ENCODE measurements around the gene CUX1.

GRCh38 chr7:101853684-101854083 is 36.3 kb downstream of the CUX1 start:
- TF ChIP-seq CEBPB (IDR thresholded peaks at IDR 0.05) (no peak), TAF1 (IDR thresholded peaks at IDR 0.05; ENCODE audit: low read depth) (no peak), EGR1 (IDR thresholded peaks at IDR 0.05) (no peak), REST (IDR thresholded peaks at IDR 0.05; ENCODE audit: low read depth) (no peak), MAX (IDR thresholded peaks at IDR 0.05) (no peak), USF1 (IDR thresholded peaks at IDR 0.05) (no peak), EP300 (IDR thresholded peaks at IDR 0.05; ENCODE audit: borderline replicate concordance) (no peak), TEAD4 (IDR thresholded peaks at IDR 0.05) (no peak), FOXM1 (IDR thresholded peaks at IDR 0.05; ENCODE audit: borderline replicate concordance, low read depth) (no peak), YY1 (IDR thresholded peaks at IDR 0.05; ENCODE audit: low read depth) (no peak), RAD21 (IDR thresholded peaks at IDR 0.05; ENCODE audit: low read depth) (no peak), TCF12 (IDR thresholded peaks at IDR 0.05; ENCODE audit: low read depth) (no peak), CREB1 (IDR thresholded peaks at IDR 0.05; ENCODE audit: low read depth) (no peak)
